T-cell (primary cell): ENCODE results near the gene ARHGEF26. TPM values are rescaled to one million over a fixed set of nuclear protein-coding genes. Genes with fewer than 3 reads are reported as not detected.

Experiments
- ATAC-seq, 4 experiments: fragments of 200-7000 bp in 3 of 4; fragments of 150-1000 bp in 1 of 4; cut with Tn5 transposase; replicated peaks in 1 of 4; 1 replicate in 3 of 4; 2 replicates in 1 of 4; pipeline ENCODE4 v1.10.0; 2021; ENCODE audit warnings: moderate library complexity in 3 of 4, mild to moderate bottlenecking in 2 of 4, moderate number of reproducible peaks in 1 of 4
- CTCF ChIA-PET, 2 donors: fragments of 300-600 bp; sonication (Branson Sonifier 250); formaldehyde crosslinking; loops; one replicate each; lab custom pipeline; 2022; ENCODE audit warnings: antibody characterized with exemption in 2 of 2; lab: Charles Lee
- POLR2A ChIA-PET, 2 donors: fragments of 300-600 bp; sonication (Branson Sonifier 250); formaldehyde crosslinking; loops; one replicate each; lab custom pipeline; 2022; ENCODE audit warnings: antibody characterized with exemption in 2 of 2; lab: Charles Lee
- DNase-seq, 35 experiments: peaks; one replicate each; pipeline versions ENCODE4 v3.0.0 to v3.0.0-alpha.2; 2013 to 2023
- H3K27ac ChIP-seq: one replicate; pipeline ENCODE4 v1.5.1; 2013; ENCODE audit warnings: low read length
- H3K27me3 ChIP-seq, 2 experiments: replicated peaks in 1 of 2; 1 replicate in 1 of 2; 2 replicates in 1 of 2; pipeline versions ENCODE4 v1.6.1 to v1.7.0; 2013; ENCODE audit warnings: low read length in 1 of 2, mixed read lengths in 1 of 2; ENCODE audit not compliant: control insufficient read depth in 2 of 2, insufficient read depth in 2 of 2; ENCODE audit errors: extremely low read depth in 1 of 2
- H3K36me3 ChIP-seq, 2 donors: 1 replicate in 1 of 2; 2 replicates in 1 of 2; pipeline versions ENCODE4 v1.6.1 to v1.7.0; 2013; ENCODE audit warnings: low read length in 1 of 2; ENCODE audit not compliant: control insufficient read depth in 2 of 2, insufficient read depth in 1 of 2; ENCODE audit errors: extremely low read depth in 1 of 2
- H3K4me1 ChIP-seq, 2 experiments: 1 replicate in 1 of 2; 2 replicates in 1 of 2; pipeline versions ENCODE4 v1.6.1 to v1.7.0; 2013; ENCODE audit warnings: low read length in 2 of 2, mixed read lengths in 1 of 2; ENCODE audit not compliant: insufficient read depth in 2 of 2, control insufficient read depth in 1 of 2; ENCODE audit errors: extremely low read depth in 1 of 2
- H3K4me3 ChIP-seq, 2 donors: 1 replicate in 1 of 2; 2 replicates in 1 of 2; pipeline versions ENCODE4 v1.5.1 to v1.7.0; 2013; ENCODE audit warnings: mild to moderate bottlenecking in 2 of 2, low read length in 1 of 2, moderate library complexity in 1 of 2; ENCODE audit not compliant: control insufficient read depth in 1 of 2; ENCODE audit errors: extremely low read depth in 1 of 2
- H3K9me3 ChIP-seq: 2 replicates; pipeline ENCODE4 v1.7.0; 2013
- H3K27ac Mint-ChIP-seq, 2 donors: one replicate each; pipeline ENCODE4 v1.8.0; 2020 to 2021; ENCODE audit warnings: mild to moderate bottlenecking in 2 of 2, mixed read lengths in 2 of 2
- H3K27me3 Mint-ChIP-seq, 2 donors: one replicate each; pipeline ENCODE4 v1.8.0; 2021 to 2022; ENCODE audit warnings: mixed read lengths in 2 of 2
- H3K36me3 Mint-ChIP-seq: one replicate; pipeline ENCODE4 v1.8.0; 2021; ENCODE audit warnings: mixed read lengths
- H3K4me1 Mint-ChIP-seq, 3 donors: one replicate each; pipeline ENCODE4 v1.8.0; 2020 to 2022; ENCODE audit warnings: mixed read lengths in 3 of 3, mild to moderate bottlenecking in 1 of 3
- H3K4me3 Mint-ChIP-seq, 3 donors: one replicate each; pipeline ENCODE4 v1.8.0; 2020 to 2022; ENCODE audit warnings: mild to moderate bottlenecking in 3 of 3, mixed read lengths in 3 of 3, moderate library complexity in 3 of 3
- H3K9me3 Mint-ChIP-seq, 3 donors: one replicate each; pipeline ENCODE4 v1.8.0; 2020 to 2022; ENCODE audit warnings: mixed read lengths in 3 of 3
- WGBS: methylation state at CpG from one replicate; pipeline ENCODE4 v1.1.5; 2013; ENCODE audit warnings: missing lambda C conversion rate; ENCODE audit not compliant: insufficient coverage; 5-methylcytosine and 5-hydroxymethylcytosine counted together
- total RNA-seq, 35 experiments: library from RNA in 6 of 35; stranded (reverse) in 6 of 35; fragments of 120-200 nt in 1 of 35; gene quantifications; one replicate each; pipeline versions ENCODE4 v1.2.1 to v1.2.4 and lab custom pipeline; 2013 to 2026

Gene ARHGEF26
- total RNA-seq, 5 donors from 2014 or later (not counting 1 experiment from before 2014, with no cell fraction given): 0.12 to 0.29 (median 0.23) TPM

GRCh38 chr3:154241496-154241895, 120.3 kb downstream of the ARHGEF26 start:
- H3K27ac Mint-ChIP-seq: no peak overlapping the region
- 94% methylated on average over 4 of the region's 5 CpGs for WGBS
- ATAC-seq (no peak), DNase-seq (no peak)
- H3K36me3 ChIP-seq: no peaks in the 10 kb centered on the region
- peaks cover 4% of the 10 kb centered on the region for H3K36me3 Mint-ChIP-seq
- H3K9me3 Mint-ChIP-seq: no peaks in the 10 kb centered on the region
- H3K27me3 ChIP-seq: no peaks in the 10 kb centered on the region
- H3K27ac ChIP-seq: no peak overlapping the region
- H3K4me3 ChIP-seq: no peak overlapping the region
- H3K4me3 Mint-ChIP-seq: no peak overlapping the region
- no peaks in the 10 kb centered on the region for H3K4me1 ChIP-seq
- ChIA-PET CTCF (no interaction called here), POLR2A (no interaction called here)
- H3K9me3 ChIP-seq: no peaks in the 10 kb centered on the region
- H3K4me1 Mint-ChIP-seq: no peaks in the 10 kb centered on the region
- H3K27me3 Mint-ChIP-seq: peaks cover 3 to 5% of the 10 kb centered on the region in 2 donors

DNA sequence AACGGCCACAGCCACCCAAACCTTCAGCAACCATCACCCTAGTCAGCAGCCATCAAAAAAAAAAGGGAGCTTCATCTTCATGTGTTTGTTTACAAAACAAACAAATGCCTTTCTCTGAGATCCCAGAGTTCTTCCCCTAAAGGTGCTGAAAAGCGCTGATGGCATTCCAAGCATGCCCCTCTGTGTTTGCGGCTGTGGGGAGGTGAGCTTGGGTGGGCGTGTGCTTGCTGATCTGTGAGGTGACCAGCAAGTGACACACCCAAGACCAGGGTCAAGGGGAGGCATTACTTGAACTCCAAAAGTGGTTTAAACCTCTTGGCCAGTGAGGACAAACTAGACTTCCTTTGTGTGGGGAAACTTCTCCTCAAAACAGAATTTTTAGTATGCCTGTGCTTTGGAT, 121.6 kb downstream of the ARHGEF26 start:
- Histone ChIP-seq H3K27me3 (no peaks in the 10 kb centered on the region), H3K36me3 (no peaks in the 10 kb centered on the region), H3K9me3 (no peaks in the 10 kb centered on the region), H3K27ac (no peak overlapping the region), H3K4me1 (no peaks in the 10 kb centered on the region), H3K4me3 (no peak overlapping the region)
- CTCF ChIA-PET: no interaction called here
- Mint-ChIP-seq H3K27me3 (peaks cover 3 to 5% of the 10 kb centered on the region in 2 donors), H3K9me3 (no peaks in the 10 kb centered on the region), H3K4me1 (no peaks in the 10 kb centered on the region), H3K27ac (no peak overlapping the region), H3K36me3 (peaks cover 16% of the 10 kb centered on the region), H3K4me3 (no peak overlapping the region)
- no peak for ATAC-seq
- POLR2A ChIA-PET: no interaction called here
- 94% methylated on average over 3 of the region's 4 CpGs for WGBS
- DNase-seq: no peak

DNA sequence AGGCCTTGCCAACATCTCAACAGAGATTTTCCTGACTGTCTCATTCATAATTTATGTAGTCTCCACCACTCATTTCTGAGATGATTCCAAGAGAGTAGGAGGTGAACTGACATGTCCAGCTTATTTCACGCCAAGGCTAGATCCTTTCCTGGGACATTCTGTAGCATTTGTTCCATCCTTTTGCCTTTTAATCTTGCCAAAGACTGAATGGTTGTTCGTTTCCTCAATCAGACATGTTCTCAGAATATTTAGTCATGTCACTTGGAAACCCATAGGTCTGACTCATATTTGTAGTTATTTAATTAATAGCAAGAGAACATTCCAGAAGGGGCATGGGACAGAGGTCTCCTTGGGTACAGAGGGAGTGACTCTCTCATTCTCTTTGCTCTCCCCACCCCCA, 122.2 kb downstream of the ARHGEF26 start:
- ChIA-PET CTCF (no interaction called here), POLR2A (no interaction called here)
- Mint-ChIP-seq H3K4me1 (no peaks in the 10 kb centered on the region), H3K4me3 (no peak overlapping the region), H3K27me3 (peaks cover 3 to 5% of the 10 kb centered on the region in 2 donors), H3K36me3 (peaks cover 16% of the 10 kb centered on the region), H3K9me3 (no peaks in the 10 kb centered on the region), H3K27ac (no peak overlapping the region)
- ATAC-seq: no peak
- Histone ChIP-seq H3K36me3 (peaks cover 0 to 3% of the 10 kb centered on the region in 2 donors), H3K4me1 (no peaks in the 10 kb centered on the region), H3K9me3 (no peaks in the 10 kb centered on the region), H3K4me3 (no peak overlapping the region), H3K27ac (no peak overlapping the region), H3K27me3 (no peaks in the 10 kb centered on the region)
- DNase-seq: no peak
- no CpG with 5 or more reads among the region's 2 CpGs for WGBS

DNA sequence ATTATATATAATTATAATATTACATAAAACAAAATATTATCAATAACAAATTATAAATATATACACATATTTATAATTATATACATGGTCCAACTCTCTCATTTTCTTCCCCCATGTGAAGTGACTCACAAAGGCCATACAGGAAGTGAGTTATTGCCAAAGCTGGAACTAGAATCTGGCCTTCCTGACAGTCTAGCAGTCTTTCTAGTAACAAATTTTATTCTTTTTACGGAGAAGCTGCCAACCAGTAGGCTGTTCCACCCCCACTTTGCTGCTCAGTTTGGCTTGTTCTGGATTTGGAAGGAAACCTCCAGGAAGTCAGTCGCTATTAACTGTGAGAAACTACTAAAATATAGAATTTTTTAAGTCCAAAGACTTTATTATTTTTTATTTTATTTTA, 123.5 kb downstream of the ARHGEF26 start:
- no peaks in the 10 kb centered on the region for H3K27me3 ChIP-seq
- H3K27ac ChIP-seq: no peak overlapping the region
- H3K9me3 ChIP-seq: no peaks in the 10 kb centered on the region
- H3K4me1 ChIP-seq: no peaks in the 10 kb centered on the region
- POLR2A ChIA-PET: no interaction called here
- Mint-ChIP-seq H3K36me3 (peaks cover 20% of the 10 kb centered on the region), H3K27ac (no peak overlapping the region), H3K4me3 (no peak overlapping the region), H3K4me1 (no peaks in the 10 kb centered on the region), H3K27me3 (no peaks in the 10 kb centered on the region), H3K9me3 (no peaks in the 10 kb centered on the region)
- CTCF ChIA-PET: interaction anchor here in 1 of 2 donors (0.9 kb wide), 1 partner anchor 9 kb away, joined by 5 read pairs; no protein-coding TSS in a partner anchor
- H3K36me3 ChIP-seq: peaks cover 3 to 10% of the 10 kb centered on the region in 2 donors
- WGBS: no CpG with 5 or more reads among the region's 2 CpGs
- no peak overlapping the region for H3K4me3 ChIP-seq
- DNase-seq (no peak), ATAC-seq (no peak)

DNA sequence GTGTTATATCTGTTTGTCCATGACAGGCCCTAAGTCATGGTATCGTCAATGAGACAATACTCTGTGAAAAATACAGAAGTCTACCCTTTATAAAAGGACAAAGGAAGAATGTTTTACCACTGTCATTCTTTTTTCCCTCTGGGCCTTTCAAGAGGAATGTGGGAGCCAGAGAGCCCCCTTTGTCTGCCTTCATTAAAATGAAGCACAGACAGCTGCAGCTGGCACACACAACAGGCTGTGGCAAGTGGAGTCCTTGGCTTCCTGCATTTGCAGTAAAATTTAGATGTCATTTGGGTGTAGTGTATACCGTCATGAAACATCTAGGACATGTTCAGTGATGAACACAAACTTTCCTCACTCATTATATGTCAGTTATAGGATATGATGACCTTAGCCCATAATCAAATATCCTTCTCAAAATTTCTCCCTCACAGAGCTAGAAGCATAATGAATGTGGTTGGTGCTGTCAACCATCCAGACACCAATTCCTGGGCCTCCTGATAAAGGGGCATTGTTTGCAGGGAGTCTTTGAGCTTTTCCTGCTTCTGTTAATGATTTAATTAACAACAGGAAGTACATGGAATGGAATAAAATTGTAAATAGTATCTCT, 126.7 kb downstream of the ARHGEF26 start:
- Histone ChIP-seq H3K4me1 (no peaks in the 10 kb centered on the region), H3K27me3 (no peaks in the 10 kb centered on the region), H3K4me3 (no peak overlapping the region), H3K27ac (no peak overlapping the region), H3K36me3 (peaks cover 10 to 33% of the 10 kb centered on the region in 2 donors), H3K9me3 (no peaks in the 10 kb centered on the region)
- H3K36me3 Mint-ChIP-seq: peaks cover 40% of the 10 kb centered on the region
- ATAC-seq: no peak
- no CpG with 5 or more reads among the region's 2 CpGs for WGBS
- ChIA-PET POLR2A (interaction anchor here in 1 of 2 donors (0.6 kb wide), 1 partner anchor 16 kb away, joined by 3 read pairs; no protein-coding TSS in a partner anchor), CTCF (no interaction called here)
- no peak overlapping the region for H3K4me3 Mint-ChIP-seq
- H3K27me3 Mint-ChIP-seq: no peaks in the 10 kb centered on the region
- no peaks in the 10 kb centered on the region for H3K9me3 Mint-ChIP-seq
- H3K27ac Mint-ChIP-seq: no peak overlapping the region
- DNase-seq: no peak
- H3K4me1 Mint-ChIP-seq: peaks cover 0 to 9% (median 7%) of the 10 kb centered on the region in 3 donors

GRCh38 chr3:154250291-154250690, 129.1 kb downstream of the ARHGEF26 start:
- H3K36me3 ChIP-seq: peaks cover 13 to 46% of the 10 kb centered on the region in 2 donors
- no peaks in the 10 kb centered on the region for H3K9me3 ChIP-seq
- H3K4me3 ChIP-seq: no peak overlapping the region
- DNase-seq (no peak), ATAC-seq (no peak)
- no peaks in the 10 kb centered on the region for H3K27me3 ChIP-seq
- no peaks in the 10 kb centered on the region for H3K27me3 Mint-ChIP-seq
- no peak overlapping the region for H3K4me3 Mint-ChIP-seq
- ChIA-PET POLR2A (no interaction called here), CTCF (no interaction called here)
- H3K36me3 Mint-ChIP-seq: peaks cover 50% of the 10 kb centered on the region
- H3K4me1 ChIP-seq: no peaks in the 10 kb centered on the region
- 82% methylated on average over 2 of the region's 4 CpGs for WGBS
- H3K4me1 Mint-ChIP-seq: peaks cover 0 to 11% (median 7%) of the 10 kb centered on the region in 3 donors
- H3K27ac Mint-ChIP-seq: no peak overlapping the region
- no peak overlapping the region for H3K27ac ChIP-seq
- H3K9me3 Mint-ChIP-seq: no peaks in the 10 kb centered on the region
